SU-DHL-6 (cell line): ENCODE results near the gene NCKAP1.

Experiments
- H2AFZ ChIP-seq: fragments of 200-600 bp; sonication (generic); 2 replicates; pipeline ENCODE4 v1.6.1; 2014; ENCODE audit warnings: low read depth, mild to moderate bottlenecking, moderate library complexity, mixed read lengths, antibody characterized with exemption, low read length; ENCODE audit not compliant: severe bottlenecking
- H3F3A ChIP-seq: fragments of 200-600 bp; shearing (Covaris generic); 2 replicates; pipeline ENCODE4 v1.6.0; 2016; ENCODE audit warnings: antibody characterized with exemption, mild to moderate bottlenecking; ENCODE audit not compliant: insufficient read depth
- H3K27ac ChIP-seq: fragments of 200-600 bp; sonication (generic); 2 replicates; pipeline ENCODE4 v1.5.1; 2016; ENCODE audit warnings: low read depth, mild to moderate bottlenecking, low read length, moderate library complexity, mixed read lengths
- H3K27me3 ChIP-seq: fragments of 200-600 bp; sonication (generic), shearing (Covaris generic); 2 replicates; pipeline ENCODE4 v1.6.0; 2014; ENCODE audit warnings: mild to moderate bottlenecking, low read length
- H3K36me3 ChIP-seq: fragments of 200-600 bp; sonication (generic); 2 replicates; pipeline ENCODE4 v1.6.1; 2014; ENCODE audit warnings: mild to moderate bottlenecking, low read length, mixed read lengths
- H3K4me2 ChIP-seq: fragments of 300-600, 200-600 bp; shearing (Covaris generic), sonication (generic); 2 replicates; pipeline ENCODE4 v1.6.0; 2014; ENCODE audit warnings: low read length, low read depth, mild to moderate bottlenecking; ENCODE audit not compliant: poor library complexity, severe bottlenecking
- H3K4me3 ChIP-seq: fragments of 200-600 bp; sonication (generic); 2 replicates; pipeline ENCODE4 v1.5.1; 2014; ENCODE audit warnings: antibody characterized with exemption, low read length, mild to moderate bottlenecking, mixed read lengths; ENCODE audit not compliant: insufficient read depth, poor library complexity, severe bottlenecking
- H3K79me2 ChIP-seq: fragments of 200-600 bp; sonication (generic); 2 replicates; pipeline ENCODE4 v1.6.1; 2014; ENCODE audit warnings: mild to moderate bottlenecking, low read length, moderate library complexity; ENCODE audit not compliant: insufficient read depth
- H3K9ac ChIP-seq: fragments of 200-600 bp; sonication (generic); 2 replicates; pipeline ENCODE4 v1.7.0; 2014; ENCODE audit warnings: mild to moderate bottlenecking, low read length
- H3K9me2 ChIP-seq: fragments of 200-600 bp; sonication (generic); replicated peaks from 2 replicates; pipeline ENCODE4 v1.6.1; 2014; ENCODE audit warnings: low read length; ENCODE audit not compliant: insufficient read depth
- H3K9me3 ChIP-seq: fragments of 200-600 bp; sonication (generic); 2 replicates; pipeline ENCODE4 v1.6.1; 2014; ENCODE audit warnings: low read length, mixed read lengths; ENCODE audit not compliant: insufficient read depth
- H4K20me1 ChIP-seq: fragments of 200-600 bp; sonication (generic); 2 replicates; pipeline ENCODE4 v1.6.1; 2014; ENCODE audit warnings: low read depth, mild to moderate bottlenecking, antibody characterized with exemption, low read length, moderate library complexity, mixed read lengths
- EZH2phosphoT487 ChIP-seq: fragments of 200-600 bp; sonication (generic), shearing (Covaris generic); conservative IDR thresholded peaks from 2 replicates; pipeline ENCODE4 v1.6.1; 2018; ENCODE audit warnings: mild to moderate bottlenecking, antibody characterized with exemption, low read length, moderate library complexity, mixed read lengths
- TF ChIP-seq, protein P1 (sequence below): fragments of 200-600 bp; sonication (generic); IDR thresholded peaks from one replicate; pipeline ENCODE4 v1.5.1; 2017; ENCODE audit warnings: antibody characterized with exemption, mild to moderate bottlenecking, low read length, moderate library complexity; ENCODE audit not compliant: insufficient read depth, poor library complexity, severe bottlenecking

Gene NCKAP1

DNA sequence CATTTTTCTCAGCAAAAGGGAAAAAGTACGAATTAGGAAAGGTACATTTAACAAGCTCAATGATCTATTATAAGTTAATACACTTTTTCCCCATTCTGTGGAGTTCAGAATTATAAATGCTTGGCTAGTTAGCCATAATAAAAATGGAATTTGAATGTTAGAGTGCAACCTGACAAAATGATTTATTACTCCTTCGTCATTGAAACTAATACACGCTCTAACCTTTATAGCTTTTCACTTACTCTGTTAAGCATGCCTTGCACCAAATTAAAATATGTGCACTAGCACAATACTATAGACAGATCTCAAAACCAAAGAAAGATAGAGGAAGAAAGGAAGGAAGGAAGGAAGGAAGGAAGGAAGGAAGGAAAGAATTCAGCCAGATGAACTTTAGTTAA lies 125.7 kb downstream of the NCKAP1 start:
- TF ChIP-seq, protein P1, sequence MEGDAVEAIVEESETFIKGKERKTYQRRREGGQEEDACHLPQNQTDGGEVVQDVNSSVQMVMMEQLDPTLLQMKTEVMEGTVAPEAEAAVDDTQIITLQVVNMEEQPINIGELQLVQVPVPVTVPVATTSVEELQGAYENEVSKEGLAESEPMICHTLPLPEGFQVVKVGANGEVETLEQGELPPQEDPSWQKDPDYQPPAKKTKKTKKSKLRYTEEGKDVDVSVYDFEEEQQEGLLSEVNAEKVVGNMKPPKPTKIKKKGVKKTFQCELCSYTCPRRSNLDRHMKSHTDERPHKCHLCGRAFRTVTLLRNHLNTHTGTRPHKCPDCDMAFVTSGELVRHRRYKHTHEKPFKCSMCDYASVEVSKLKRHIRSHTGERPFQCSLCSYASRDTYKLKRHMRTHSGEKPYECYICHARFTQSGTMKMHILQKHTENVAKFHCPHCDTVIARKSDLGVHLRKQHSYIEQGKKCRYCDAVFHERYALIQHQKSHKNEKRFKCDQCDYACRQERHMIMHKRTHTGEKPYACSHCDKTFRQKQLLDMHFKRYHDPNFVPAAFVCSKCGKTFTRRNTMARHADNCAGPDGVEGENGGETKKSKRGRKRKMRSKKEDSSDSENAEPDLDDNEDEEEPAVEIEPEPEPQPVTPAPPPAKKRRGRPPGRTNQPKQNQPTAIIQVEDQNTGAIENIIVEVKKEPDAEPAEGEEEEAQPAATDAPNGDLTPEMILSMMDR, result no peak
- TF ChIP-seq EZH2phosphoT487, result no peak
- Histone ChIP-seq H3K4me2 (no peak overlapping the region), H3F3A (no peaks in the 10 kb centered on the region), H2AFZ (no peak overlapping the region), H3K9me2 (no peaks in the 10 kb centered on the region), H3K9ac (no peak overlapping the region), H3K9me3 (no peaks in the 10 kb centered on the region), H3K79me2 (no peaks in the 10 kb centered on the region), H3K36me3 (no peaks in the 10 kb centered on the region), H3K4me3 (no peak overlapping the region), H4K20me1 (no peaks in the 10 kb centered on the region), H3K27ac (no peak overlapping the region), H3K27me3 (no peaks in the 10 kb centered on the region)

DNA sequence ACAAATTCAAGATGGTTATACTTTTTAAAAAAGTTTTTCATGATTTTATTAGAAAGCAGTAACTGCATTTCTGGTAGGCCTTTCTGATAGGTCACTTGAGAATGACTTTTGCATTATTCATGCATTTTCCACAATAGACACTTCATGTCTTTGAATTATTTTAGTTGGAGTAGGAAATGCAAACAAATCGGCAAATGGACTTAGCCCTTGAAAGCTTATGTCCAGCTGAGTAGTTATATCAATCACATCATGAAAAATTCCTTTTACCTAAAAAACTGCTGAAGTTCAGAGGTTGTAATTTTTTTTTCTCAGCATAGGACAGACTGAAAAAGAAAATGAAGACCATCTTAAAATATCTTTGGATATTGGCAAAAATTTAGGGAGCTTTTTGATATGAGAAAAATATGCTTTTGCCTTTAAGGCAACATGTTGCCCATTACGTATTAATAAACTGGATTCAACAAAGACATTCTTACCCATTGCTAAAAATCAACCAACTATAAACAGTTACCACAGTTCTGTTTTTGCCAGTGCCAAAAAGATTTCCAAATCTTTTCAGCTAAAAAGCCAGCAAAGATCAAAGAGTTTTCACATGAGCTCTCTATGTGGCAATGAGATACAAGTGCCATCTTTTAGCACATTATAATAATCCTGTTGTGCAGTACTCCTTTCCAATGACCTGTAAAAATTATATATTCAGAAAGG lies 126.3 kb downstream of the NCKAP1 start:
- Histone ChIP-seq H3F3A (no peaks in the 10 kb centered on the region), H2AFZ (no peak overlapping the region), H3K27me3 (no peaks in the 10 kb centered on the region), H3K4me3 (no peak overlapping the region), H3K36me3 (no peaks in the 10 kb centered on the region), H3K4me2 (no peak overlapping the region), H3K9ac (no peak overlapping the region), H4K20me1 (no peaks in the 10 kb centered on the region), H3K79me2 (no peaks in the 10 kb centered on the region), H3K27ac (no peak overlapping the region), H3K9me2 (no peaks in the 10 kb centered on the region), H3K9me3 (no peaks in the 10 kb centered on the region)
- TF ChIP-seq, protein P1, result no peak
- no peak for TF ChIP-seq EZH2phosphoT487

DNA sequence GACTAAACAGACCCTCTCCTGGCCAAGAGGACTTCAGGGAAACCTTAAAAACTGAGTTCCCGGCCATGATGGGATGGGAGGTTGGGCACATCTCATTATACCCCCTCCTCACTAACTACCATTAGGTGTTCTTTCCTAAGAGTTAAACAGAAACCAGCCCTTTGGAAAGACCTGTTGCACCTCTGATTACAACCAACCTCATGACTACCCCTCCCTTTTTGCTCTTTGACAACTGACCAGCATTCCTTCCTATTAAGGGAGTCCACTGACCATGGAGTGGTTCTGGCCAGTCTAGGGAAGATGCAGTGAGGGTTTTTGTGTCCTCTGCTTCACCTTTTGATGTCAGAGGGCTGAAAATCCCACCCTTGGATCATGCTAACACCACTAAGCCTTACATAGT lies 127.3 kb downstream of the NCKAP1 start:
- TF ChIP-seq, protein P1, result no peak
- TF ChIP-seq EZH2phosphoT487, result no peak
- no peaks in the 10 kb centered on the region for H3K79me2 ChIP-seq
- H3K36me3 ChIP-seq, result no peaks in the 10 kb centered on the region

More for the DNA sequence above, 127.3 kb downstream of the NCKAP1 start:
- Histone ChIP-seq H2AFZ (no peak overlapping the region), H3F3A (no peaks in the 10 kb centered on the region), H3K4me3 (no peak overlapping the region), H3K9me2 (no peaks in the 10 kb centered on the region), H3K9ac (no peak overlapping the region), H3K9me3 (no peaks in the 10 kb centered on the region), H3K27ac (no peak overlapping the region), H3K27me3 (no peaks in the 10 kb centered on the region), H4K20me1 (no peaks in the 10 kb centered on the region), H3K4me2 (no peak overlapping the region)
